T-helper 17 cell (primary cell): ENCODE measurements around the gene SSU72. TPM values are rescaled to one million over a fixed set of nuclear protein-coding genes. Genes with fewer than 3 reads are reported as not detected.

Experiments used
- ATAC-seq: fragments of 150-1000 bp; cut with Tn5 transposase; 2 replicates; pipeline ENCODE4 v1.10.0; 2021; ENCODE audit warnings: mild to moderate bottlenecking, moderate library complexity
- DNase-seq, 3 donors: peaks; one replicate each; pipeline versions ENCODE4 v3.0.0 to v3.0.0-alpha.2; 2020 to 2021
- H3K9me3 ChIP-seq: one replicate; pipeline ENCODE4 v1.7.0; 2013; ENCODE audit warnings: low read length, mild to moderate bottlenecking; ENCODE audit not compliant: control insufficient read depth, poor library complexity, severe bottlenecking
- H3K27ac Mint-ChIP-seq: one replicate; pipeline ENCODE4 v1.8.0; 2022; ENCODE audit warnings: mild to moderate bottlenecking, moderate library complexity, mixed read lengths
- H3K27me3 Mint-ChIP-seq: one replicate; pipeline ENCODE4 v1.8.0; 2022; ENCODE audit warnings: mixed read lengths
- H3K36me3 Mint-ChIP-seq: one replicate; pipeline ENCODE4 v1.8.0; 2022; ENCODE audit warnings: low read depth, mixed read lengths
- H3K4me1 Mint-ChIP-seq: one replicate; pipeline ENCODE4 v1.8.0; 2022; ENCODE audit warnings: mild to moderate bottlenecking, mixed read lengths
- H3K4me3 Mint-ChIP-seq: one replicate; pipeline ENCODE4 v1.8.0; 2022; ENCODE audit warnings: mild to moderate bottlenecking, moderate library complexity, mixed read lengths
- total RNA-seq, 4 donors: library from RNA in 2 of 4; stranded (reverse) in 2 of 4; gene quantifications; one replicate each; pipeline ENCODE4 v1.2.3 and lab custom pipeline; 2022 to 2026

SSU72 gene
- total RNA-seq, 2 donors from 2014 or later: 99.3 to 103 TPM

- H3K9me3 ChIP-seq: no peaks in the 10 kb centered on the region
- ATAC-seq (no peak), DNase-seq (no peak)
- Mint-ChIP-seq H3K27me3 (no peaks in the 10 kb centered on the region), H3K4me3 (no peak overlapping the region), H3K27ac (no peak overlapping the region), H3K4me1 (peaks cover 4% of the 10 kb centered on the region), H3K36me3 (no peaks in the 10 kb centered on the region)
These were observed 30.1 kb downstream of the SSU72 start for GRCh38 chr1:1544544-1544943.

GRCh38 chr1:1543706-1544099 is 31.0 kb downstream of the SSU72 start:
- ATAC-seq (no peak), DNase-seq (no peak)
- H3K4me1 Mint-ChIP-seq: peaks cover 5% of the 10 kb centered on the region
- H3K4me3 Mint-ChIP-seq: no peak overlapping the region
- H3K9me3 ChIP-seq: no peaks in the 10 kb centered on the region
- no peak overlapping the region for H3K27ac Mint-ChIP-seq
- H3K36me3 Mint-ChIP-seq: no peaks in the 10 kb centered on the region
- no peaks in the 10 kb centered on the region for H3K27me3 Mint-ChIP-seq

- Mint-ChIP-seq H3K4me3 (no peak overlapping the region), H3K36me3 (no peaks in the 10 kb centered on the region), H3K27ac (no peak overlapping the region)
These were observed 31.6 kb downstream of the SSU72 start for GRCh38 chr1:1542766-1543705.

GRCh38 chr1:1541956-1542765 is 32.5 kb downstream of the SSU72 start:
- no peak for DNase-seq
- no peaks in the 10 kb centered on the region for H3K36me3 Mint-ChIP-seq
- H3K27ac Mint-ChIP-seq: no peak overlapping the region
- H3K4me1 Mint-ChIP-seq: peaks cover 5% of the 10 kb centered on the region
- ATAC-seq: no peak
- no peaks in the 10 kb centered on the region for H3K9me3 ChIP-seq
- no peaks in the 10 kb centered on the region for H3K27me3 Mint-ChIP-seq
- peak overlapping the region; percentile 75 for H3K4me3 Mint-ChIP-seq

More at GRCh38 chr1:1542766-1543705, 31.6 kb downstream of the SSU72 start:
- ATAC-seq (no peak), DNase-seq (no peak)
- no peaks in the 10 kb centered on the region for H3K27me3 Mint-ChIP-seq
- peaks cover 5% of the 10 kb centered on the region for H3K4me1 Mint-ChIP-seq
- no peaks in the 10 kb centered on the region for H3K9me3 ChIP-seq

- peak overlapping the region; percentile 36 for H3K4me3 Mint-ChIP-seq
- no peaks in the 10 kb centered on the region for H3K27me3 Mint-ChIP-seq
- no peak for ATAC-seq
- H3K27ac Mint-ChIP-seq: no peak overlapping the region
- no peaks in the 10 kb centered on the region for H3K9me3 ChIP-seq
- DNase-seq: no peak
- H3K36me3 Mint-ChIP-seq: no peaks in the 10 kb centered on the region
- peaks cover 8% of the 10 kb centered on the region for H3K4me1 Mint-ChIP-seq
These were observed 33.6 kb downstream of the SSU72 start for GRCh38 chr1:1540818-1541628.

GRCh38 chr1:1540090-1540817 is 34.4 kb downstream of the SSU72 start, which contains the start of gene TMEM240:
Gene TMEM240, minus strand, starts transcription at chr1:1540624. Its CDS starts 278 bp downstream, at chr1:1540346.
- peak; percentile 80 for ATAC-seq
- Mint-ChIP-seq H3K36me3 (no peaks in the 10 kb centered on the region), H3K27me3 (no peaks in the 10 kb centered on the region), H3K4me3 (peak within 1 kb of the TSS; percentile 71), H3K4me1 (peaks cover 5% of the 10 kb centered on the region), H3K27ac (no peak within 1 kb of the TSS)
- DNase-seq: peak; percentile 22 to 32 (median 29)
- H3K9me3 ChIP-seq: no peaks in the 10 kb centered on the region

- no peaks in the 10 kb centered on the region for H3K9me3 ChIP-seq
- H3K4me3 Mint-ChIP-seq: peak overlapping the region; percentile 71
- no peaks in the 10 kb centered on the region for H3K27me3 Mint-ChIP-seq
- H3K36me3 Mint-ChIP-seq: no peaks in the 10 kb centered on the region
- ATAC-seq: no peak
- H3K4me1 Mint-ChIP-seq: peaks cover 5% of the 10 kb centered on the region
- DNase-seq: no peak
- H3K27ac Mint-ChIP-seq: no peak overlapping the region
These were observed 35.2 kb downstream of the SSU72 start for GRCh38 chr1:1539310-1540089.

GRCh38 chr1:1538989-1539309 is 35.7 kb downstream of the SSU72 start:
- no peak overlapping the region for H3K4me3 Mint-ChIP-seq

GRCh38 chr1:1538334-1538733 is 36.3 kb downstream of the SSU72 start:
- Mint-ChIP-seq H3K4me3 (no peak overlapping the region), H3K4me1 (peaks cover 5% of the 10 kb centered on the region), H3K27ac (no peak overlapping the region), H3K27me3 (no peaks in the 10 kb centered on the region), H3K36me3 (no peaks in the 10 kb centered on the region)
- H3K9me3 ChIP-seq: no peaks in the 10 kb centered on the region
- DNase-seq (no peak), ATAC-seq (no peak)

More at GRCh38 chr1:1538989-1539309, 35.7 kb downstream of the SSU72 start:
- H3K27me3 Mint-ChIP-seq: no peaks in the 10 kb centered on the region
- H3K36me3 Mint-ChIP-seq: no peaks in the 10 kb centered on the region
- H3K4me1 Mint-ChIP-seq: peaks cover 5% of the 10 kb centered on the region
- DNase-seq (no peak), ATAC-seq (no peak)
- no peak overlapping the region for H3K27ac Mint-ChIP-seq
- no peaks in the 10 kb centered on the region for H3K9me3 ChIP-seq

GRCh38 chr1:1537626-1538250 is 36.9 kb downstream of the SSU72 start:
- ATAC-seq (no peak), DNase-seq (no peak)
- Mint-ChIP-seq H3K36me3 (no peaks in the 10 kb centered on the region), H3K4me1 (peaks cover 5% of the 10 kb centered on the region), H3K27me3 (no peaks in the 10 kb centered on the region), H3K27ac (no peak overlapping the region), H3K4me3 (no peak overlapping the region)
- no peaks in the 10 kb centered on the region for H3K9me3 ChIP-seq

- DNase-seq (no peak), ATAC-seq (no peak)
- Mint-ChIP-seq H3K27ac (no peak overlapping the region), H3K4me3 (no peak overlapping the region), H3K4me1 (peaks cover 5% of the 10 kb centered on the region), H3K36me3 (no peaks in the 10 kb centered on the region), H3K27me3 (no peaks in the 10 kb centered on the region)
- H3K9me3 ChIP-seq: no peaks in the 10 kb centered on the region
These were observed 37.6 kb downstream of the SSU72 start for GRCh38 chr1:1536938-1537546.
